ENCODE results near the gene IFT22. TPM values are rescaled to one million over a fixed set of nuclear protein-coding genes. Genes with fewer than 3 reads are reported as not detected.

The IFT22 gene
- total RNA-seq, 1 experiment from 2014 or later, result 15.5 TPM

DNA sequence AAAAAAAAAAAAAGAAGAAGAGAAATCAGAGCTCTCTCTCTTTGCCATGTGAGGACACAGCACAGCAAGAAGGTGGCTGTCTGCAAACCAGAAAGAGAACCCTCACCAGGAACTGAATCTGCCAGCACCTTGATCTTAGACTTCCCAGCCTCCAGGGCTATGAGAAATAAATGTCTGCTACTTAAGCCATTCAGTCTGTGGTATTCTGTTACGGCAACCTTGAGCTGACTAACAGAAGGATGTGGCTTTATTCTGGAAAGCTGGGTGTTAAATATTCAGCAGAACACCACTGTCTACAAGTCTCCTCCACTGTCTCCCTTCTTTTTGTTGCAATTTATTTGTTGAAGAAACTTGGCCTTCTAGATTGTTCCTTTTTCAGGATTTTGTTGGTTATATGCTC is 46.1 kb upstream of the IFT22 start (continued):
- no peak for TF ChIP-seq CTCF (IDR thresholded peaks at IDR 0.05)

DNA sequence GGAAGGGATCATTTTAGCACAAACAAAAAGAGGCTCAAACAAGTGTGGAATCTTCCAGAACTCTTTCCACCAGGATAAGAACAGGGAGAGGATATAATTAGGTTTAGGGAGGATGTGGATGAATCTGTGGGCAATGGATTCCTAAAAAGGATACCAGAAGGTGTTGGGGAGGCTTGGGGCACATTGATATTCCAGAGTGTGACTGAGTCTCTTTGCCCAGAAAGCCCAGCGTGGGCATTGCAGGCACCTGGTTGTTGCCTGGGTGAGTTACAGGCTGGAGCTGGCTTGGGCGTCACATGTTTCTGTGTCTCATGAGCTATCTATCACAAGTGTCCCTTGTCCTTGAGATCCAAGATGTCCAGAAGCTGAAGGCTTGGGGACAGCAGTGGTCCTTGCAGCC is 44.3 kb upstream of the IFT22 start:
- DNase-seq (ENCODE audit: low spot score) (no peak), ATAC-seq (no peak)
- peaks cover 34% of the 10 kb centered on the region for H3K4me1 Mint-ChIP-seq
- H3K4me3 Mint-ChIP-seq, result no peak overlapping the region
- H3K27ac Mint-ChIP-seq, result 0 out of 2 replicates have a peak overlapping the region, but pooled peaks have one; percentile 43
- H3K9me3 Mint-ChIP-seq, result peaks cover 10% of the 10 kb centered on the region
- H3K27me3 Mint-ChIP-seq (ENCODE audit: low read depth), result peaks cover 6% of the 10 kb centered on the region; the same call in 1 of the 2 replicates
- ChIA-PET POLR2A (no interaction called here), CTCF (interaction anchor here (3.2 kb wide), 1 partner anchor 45 kb away, joined by 19 read pairs; no protein-coding TSS in a partner anchor)
- TF ChIP-seq, protein P1, sequence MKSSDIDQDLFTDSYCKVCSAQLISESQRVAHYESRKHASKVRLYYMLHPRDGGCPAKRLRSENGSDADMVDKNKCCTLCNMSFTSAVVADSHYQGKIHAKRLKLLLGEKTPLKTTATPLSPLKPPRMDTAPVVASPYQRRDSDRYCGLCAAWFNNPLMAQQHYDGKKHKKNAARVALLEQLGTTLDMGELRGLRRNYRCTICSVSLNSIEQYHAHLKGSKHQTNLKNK (CRISPR knock-in tag; IDR thresholded peaks at IDR 0.05), result no peak
- TF ChIP-seq, protein P2, sequence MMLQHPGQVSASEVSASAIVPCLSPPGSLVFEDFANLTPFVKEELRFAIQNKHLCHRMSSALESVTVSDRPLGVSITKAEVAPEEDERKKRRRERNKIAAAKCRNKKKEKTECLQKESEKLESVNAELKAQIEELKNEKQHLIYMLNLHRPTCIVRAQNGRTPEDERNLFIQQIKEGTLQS (CRISPR knock-in tag; conservative IDR thresholded peaks at IDR 0.05), result no peak
- no peak for TF ChIP-seq SMAD4 (CRISPR knock-in tag; IDR thresholded peaks at IDR 0.05)
- TF ChIP-seq, protein P3, sequence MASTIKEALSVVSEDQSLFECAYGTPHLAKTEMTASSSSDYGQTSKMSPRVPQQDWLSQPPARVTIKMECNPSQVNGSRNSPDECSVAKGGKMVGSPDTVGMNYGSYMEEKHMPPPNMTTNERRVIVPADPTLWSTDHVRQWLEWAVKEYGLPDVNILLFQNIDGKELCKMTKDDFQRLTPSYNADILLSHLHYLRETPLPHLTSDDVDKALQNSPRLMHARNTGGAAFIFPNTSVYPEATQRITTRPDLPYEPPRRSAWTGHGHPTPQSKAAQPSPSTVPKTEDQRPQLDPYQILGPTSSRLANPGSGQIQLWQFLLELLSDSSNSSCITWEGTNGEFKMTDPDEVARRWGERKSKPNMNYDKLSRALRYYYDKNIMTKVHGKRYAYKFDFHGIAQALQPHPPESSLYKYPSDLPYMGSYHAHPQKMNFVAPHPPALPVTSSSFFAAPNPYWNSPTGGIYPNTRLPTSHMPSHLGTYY (CRISPR knock-in tag; IDR thresholded peaks at IDR 0.05), result no peak
- TF ChIP-seq MLX (CRISPR knock-in tag; IDR thresholded peaks at IDR 0.05), result no peak
- TF ChIP-seq ZNF416 (CRISPR knock-in tag; IDR thresholded peaks at IDR 0.05), result no peak
- TF ChIP-seq E2F1 (CRISPR knock-in tag; IDR thresholded peaks at IDR 0.05), result no peak
- no peak for TF ChIP-seq RELA (CRISPR knock-in tag; IDR thresholded peaks at IDR 0.05; ENCODE audit: borderline replicate concordance)
- TF ChIP-seq ATF2 (CRISPR knock-in tag; IDR thresholded peaks at IDR 0.05; ENCODE audit: borderline replicate concordance, low read depth), result no peak
- TF ChIP-seq, protein P4, sequence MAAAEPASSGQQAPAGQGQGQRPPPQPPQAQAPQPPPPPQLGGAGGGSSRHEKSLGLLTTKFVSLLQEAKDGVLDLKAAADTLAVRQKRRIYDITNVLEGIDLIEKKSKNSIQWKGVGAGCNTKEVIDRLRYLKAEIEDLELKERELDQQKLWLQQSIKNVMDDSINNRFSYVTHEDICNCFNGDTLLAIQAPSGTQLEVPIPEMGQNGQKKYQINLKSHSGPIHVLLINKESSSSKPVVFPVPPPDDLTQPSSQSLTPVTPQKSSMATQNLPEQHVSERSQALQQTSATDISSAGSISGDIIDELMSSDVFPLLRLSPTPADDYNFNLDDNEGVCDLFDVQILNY (CRISPR knock-in tag; IDR thresholded peaks at IDR 0.05), result no peak
- H3K36me3 Mint-ChIP-seq, result peaks cover 18% of the 10 kb centered on the region

DNA sequence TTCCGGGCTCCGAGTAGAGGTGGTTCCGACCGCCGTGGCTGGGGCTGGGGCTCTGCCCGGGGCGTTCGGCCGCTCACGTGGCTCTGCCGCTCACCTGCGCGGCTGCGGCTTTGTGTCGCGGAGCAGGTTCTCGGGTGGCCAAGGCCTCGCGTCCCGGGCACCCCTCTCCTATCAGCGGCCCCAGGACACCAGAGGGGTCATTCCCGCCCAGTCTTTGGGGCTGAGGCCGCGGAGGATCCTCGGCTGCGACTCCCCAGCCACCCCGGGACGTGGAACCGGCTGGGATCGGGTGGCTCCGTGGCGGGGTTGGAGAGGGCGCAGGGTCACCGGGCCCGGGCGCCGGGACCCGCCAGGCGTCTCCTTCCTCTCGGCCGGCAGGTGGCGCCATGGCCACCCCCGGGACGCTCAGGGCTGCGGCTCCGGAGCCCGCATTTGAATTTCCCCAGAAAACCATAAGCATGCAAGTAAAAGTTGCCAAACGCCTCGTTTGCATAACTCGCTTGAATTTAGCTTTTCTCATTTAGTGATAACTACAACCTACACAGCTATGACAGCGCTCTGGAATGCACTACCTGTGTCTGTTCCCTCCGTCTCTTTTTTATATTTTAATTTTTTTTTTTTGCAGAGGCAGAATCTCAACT is 42.2 kb upstream of the IFT22 start:
- ChIA-PET CTCF (interaction anchor here (0.8 to 4.2 kb wide), 14 partner anchors 9 to 220 kb away, joined by 3 to 55 read pairs (median 4); no protein-coding TSS in a partner anchor), POLR2A (no interaction called here)
- H3K27ac Mint-ChIP-seq, result no peak overlapping the region
- H3K27me3 Mint-ChIP-seq (ENCODE audit: low read depth), result peaks cover 6% of the 10 kb centered on the region; the same call in 1 of the 2 replicates
- H3K4me1 Mint-ChIP-seq, result peaks cover 28% of the 10 kb centered on the region
- ATAC-seq (peak; percentile 79), DNase-seq (ENCODE audit: low spot score) (peak; percentile 75)
- peaks cover 12% of the 10 kb centered on the region for H3K36me3 Mint-ChIP-seq
- peak overlapping the region; percentile 62 for H3K4me3 Mint-ChIP-seq
- H3K9me3 Mint-ChIP-seq, result peaks cover 10% of the 10 kb centered on the region
- TF ChIP-seq NFE2L1 (CRISPR knock-in tag; IDR thresholded peaks at IDR 0.05) (no peak), ZBTB21 (CRISPR knock-in tag; IDR thresholded peaks at IDR 0.05; ENCODE audit: borderline replicate concordance) (no peak), ZNF263 (CRISPR knock-in tag; IDR thresholded peaks at IDR 0.05; ENCODE audit: low read depth) (no peak), ETV6 (CRISPR knock-in tag; IDR thresholded peaks at IDR 0.05) (0 out of 2 replicates have a peak, but pooled peaks have one; percentile 35), KAT7 (CRISPR knock-in tag; IDR thresholded peaks at IDR 0.05; ENCODE audit: borderline replicate concordance) (0 out of 2 replicates have a peak, but pooled peaks have one; percentile 34), ELF4 (CRISPR knock-in tag; IDR thresholded peaks at IDR 0.05; ENCODE audit: low read depth) (no peak), ZNF416 (CRISPR knock-in tag; IDR thresholded peaks at IDR 0.05) (no peak), ZNF317 (CRISPR knock-in tag; IDR thresholded peaks at IDR 0.05; ENCODE audit: borderline replicate concordance, low read depth) (0 out of 2 replicates have a peak, but pooled peaks have one; percentile 24), USF2 (CRISPR knock-in tag; IDR thresholded peaks at IDR 0.05) (peak; percentile 74), ZNF121 (CRISPR knock-in tag; IDR thresholded peaks at IDR 0.05) (no peak; the same call in 1 of the 2 replicates)
- TF ChIP-seq, protein P1 (CRISPR knock-in tag; IDR thresholded peaks at IDR 0.05), result no peak
- TF ChIP-seq, protein P5, sequence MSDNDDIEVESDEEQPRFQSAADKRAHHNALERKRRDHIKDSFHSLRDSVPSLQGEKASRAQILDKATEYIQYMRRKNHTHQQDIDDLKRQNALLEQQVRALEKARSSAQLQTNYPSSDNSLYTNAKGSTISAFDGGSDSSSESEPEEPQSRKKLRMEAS (CRISPR knock-in tag; IDR thresholded peaks at IDR 0.05), result peak; percentile 65; the same call in 1 of the 2 replicates
